ENCODE results near the gene OR4D6. TPM values are rescaled to one million over a fixed set of nuclear protein-coding genes. Genes with fewer than 3 reads are reported as not detected.

OR4D6 gene
- not detected in 2 replicates for total RNA-seq

GRCh38 chr11:59456661-59457060, at the start of gene OR4D6:
Gene OR4D6 (plus strand): TSS chr11:59456961. CDS start chr11:59456961, 0 bp downstream.

GRCh38 chr11:59426361-59427067, 30.2 kb upstream of the OR4D6 start, which contains the start of gene OR5A2:
Gene OR5A2 (minus strand): TSS chr11:59426413. CDS start chr11:59422953, 3,460 bp downstream.

GRCh38 chr11:59436169-59436568, 20.6 kb upstream of the OR4D6 start, which contains the start of gene OR5A1:
Gene OR5A1 (plus strand): TSS chr11:59436469. CDS start chr11:59443169, 6,700 bp downstream.

GRCh38 chr11:59473015-59473414, 16.3 kb downstream of the OR4D6 start, which contains the start of gene OR4D10:
Gene OR4D10 (plus strand): TSS chr11:59473315. CDS start chr11:59477430, 4,115 bp downstream.

GRCh38 chr11:59503276-59503675, 46.5 kb downstream of the OR4D6 start, which contains the start of gene OR4D11:
Gene OR4D11 (plus strand): TSS chr11:59503576. CDS start chr11:59503576, 0 bp downstream.

Other genes starting within 250 kb of the OR4D6 start
- gene MPEG1, start 244.0 kb upstream of the OR4D6 start, total RNA-seq = not detected in 2 replicates
- gene OR5AN1, start 98.1 kb upstream of the OR4D6 start, total RNA-seq = under 0.01 TPM in 1 of 2 replicates, not detected in the other
- gene OR5A2, start 30.5 kb upstream of the OR4D6 start, total RNA-seq = under 0.01 TPM in 1 of 2 replicates, not detected in the other
- not detected in 2 replicates for gene OR5A1, start 20.5 kb upstream of the OR4D6 start, total RNA-seq
- not detected in 2 replicates for gene OR4D10, start 16.4 kb downstream of the OR4D6 start, total RNA-seq
- gene OR4D11, start 46.6 kb downstream of the OR4D6 start, total RNA-seq = not detected in 2 replicates
- gene OR4D9, start 54.6 kb downstream of the OR4D6 start, total RNA-seq = not detected in 2 replicates
- gene OSBP, start 158.8 kb downstream of the OR4D6 start, total RNA-seq = 24.7 and 38.6 TPM in 2 replicates
- gene PATL1, start 212.1 kb downstream of the OR4D6 start, total RNA-seq = 4.2 and 4.6 TPM in 2 replicates